22Rv1 (cell line): ENCODE results near the gene PARP9.

Experiments
- H3K27ac ChIP-seq: fragments of 450-650 bp; 2 replicates; pipeline ENCODE4 v1.5.1; 2017
- ZFX ChIP-seq: fragments of 450-650 bp; IDR thresholded peaks from 2 replicates; pipeline ENCODE4 v1.6.1; 2017; ENCODE audit warnings: antibody characterized with exemption, borderline replicate concordance
- TF ChIP-seq, protein P1 (sequence below): fragments of 450-650 bp; IDR thresholded peaks from 2 replicates; pipeline ENCODE4 v1.5.1; 2017; ENCODE audit warnings: mild to moderate bottlenecking

The PARP9 gene

DNA sequence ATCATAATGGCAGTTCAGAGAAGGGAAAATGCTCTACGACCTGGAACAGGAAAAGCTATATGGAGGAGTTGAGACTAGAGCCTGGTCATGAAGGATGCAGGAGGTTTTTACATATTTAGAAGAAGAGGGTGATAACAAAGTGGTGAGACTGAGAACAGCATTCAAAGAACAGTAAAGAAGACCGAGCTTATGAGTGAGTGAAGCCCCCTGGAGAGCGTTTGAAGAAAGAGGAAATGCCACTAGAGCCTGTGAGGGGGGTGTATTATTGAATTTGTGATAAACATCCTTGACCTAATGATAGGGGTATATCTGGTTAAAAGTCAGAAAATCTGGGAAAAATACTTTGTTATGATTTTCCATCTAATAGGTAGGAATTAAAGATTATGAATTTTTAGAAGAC lies 4.2 kb downstream of the PARP9 start:
- H3K27ac ChIP-seq: no peak overlapping the region
- TF ChIP-seq, protein P1, sequence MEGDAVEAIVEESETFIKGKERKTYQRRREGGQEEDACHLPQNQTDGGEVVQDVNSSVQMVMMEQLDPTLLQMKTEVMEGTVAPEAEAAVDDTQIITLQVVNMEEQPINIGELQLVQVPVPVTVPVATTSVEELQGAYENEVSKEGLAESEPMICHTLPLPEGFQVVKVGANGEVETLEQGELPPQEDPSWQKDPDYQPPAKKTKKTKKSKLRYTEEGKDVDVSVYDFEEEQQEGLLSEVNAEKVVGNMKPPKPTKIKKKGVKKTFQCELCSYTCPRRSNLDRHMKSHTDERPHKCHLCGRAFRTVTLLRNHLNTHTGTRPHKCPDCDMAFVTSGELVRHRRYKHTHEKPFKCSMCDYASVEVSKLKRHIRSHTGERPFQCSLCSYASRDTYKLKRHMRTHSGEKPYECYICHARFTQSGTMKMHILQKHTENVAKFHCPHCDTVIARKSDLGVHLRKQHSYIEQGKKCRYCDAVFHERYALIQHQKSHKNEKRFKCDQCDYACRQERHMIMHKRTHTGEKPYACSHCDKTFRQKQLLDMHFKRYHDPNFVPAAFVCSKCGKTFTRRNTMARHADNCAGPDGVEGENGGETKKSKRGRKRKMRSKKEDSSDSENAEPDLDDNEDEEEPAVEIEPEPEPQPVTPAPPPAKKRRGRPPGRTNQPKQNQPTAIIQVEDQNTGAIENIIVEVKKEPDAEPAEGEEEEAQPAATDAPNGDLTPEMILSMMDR: no peak
- TF ChIP-seq ZFX: no peak

DNA sequence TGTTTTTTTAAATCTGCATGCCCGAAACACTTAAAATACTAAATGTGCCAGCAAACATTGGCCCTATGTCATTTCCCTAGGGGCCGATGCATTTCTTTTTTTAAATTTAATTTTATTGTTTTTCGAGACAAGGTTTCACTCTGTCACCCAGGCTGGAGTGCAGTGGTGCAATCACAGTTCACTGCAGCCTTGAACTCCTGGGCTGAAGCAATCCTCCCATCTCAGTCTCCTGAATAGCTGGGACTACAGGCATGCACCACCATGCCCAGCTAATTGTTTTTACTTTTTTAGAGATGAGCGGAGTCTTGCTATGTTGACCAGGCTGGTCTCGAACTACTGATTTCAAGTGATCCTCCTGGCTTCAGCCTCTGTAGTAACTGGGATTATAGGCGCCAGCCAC lies 5.5 kb downstream of the PARP9 start:
- no peak for TF ChIP-seq ZFX
- TF ChIP-seq, protein P1: no peak
- no peak overlapping the region for H3K27ac ChIP-seq

DNA sequence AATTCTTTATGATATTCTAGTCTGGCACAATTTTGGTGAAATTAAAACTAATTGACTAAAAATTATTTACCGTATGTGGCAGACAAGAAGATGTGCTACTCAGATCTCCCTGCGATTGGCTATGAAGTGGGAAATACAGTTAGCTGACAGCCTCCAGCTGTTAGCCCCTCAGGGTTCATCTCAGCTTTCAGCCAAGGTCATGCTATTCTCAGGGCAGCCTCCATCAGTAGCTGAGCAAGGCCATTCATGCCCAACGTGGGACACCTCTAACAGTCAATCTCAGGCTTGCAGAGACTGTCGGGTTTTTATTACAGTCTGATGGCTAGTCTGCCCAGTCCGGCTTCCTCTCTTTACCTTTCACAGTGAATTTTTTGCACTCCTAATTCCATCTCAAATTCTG lies 6.7 kb downstream of the PARP9 start:
- H3K27ac ChIP-seq: no peak overlapping the region
- TF ChIP-seq, protein P1: no peak
- TF ChIP-seq ZFX: no peak

DNA sequence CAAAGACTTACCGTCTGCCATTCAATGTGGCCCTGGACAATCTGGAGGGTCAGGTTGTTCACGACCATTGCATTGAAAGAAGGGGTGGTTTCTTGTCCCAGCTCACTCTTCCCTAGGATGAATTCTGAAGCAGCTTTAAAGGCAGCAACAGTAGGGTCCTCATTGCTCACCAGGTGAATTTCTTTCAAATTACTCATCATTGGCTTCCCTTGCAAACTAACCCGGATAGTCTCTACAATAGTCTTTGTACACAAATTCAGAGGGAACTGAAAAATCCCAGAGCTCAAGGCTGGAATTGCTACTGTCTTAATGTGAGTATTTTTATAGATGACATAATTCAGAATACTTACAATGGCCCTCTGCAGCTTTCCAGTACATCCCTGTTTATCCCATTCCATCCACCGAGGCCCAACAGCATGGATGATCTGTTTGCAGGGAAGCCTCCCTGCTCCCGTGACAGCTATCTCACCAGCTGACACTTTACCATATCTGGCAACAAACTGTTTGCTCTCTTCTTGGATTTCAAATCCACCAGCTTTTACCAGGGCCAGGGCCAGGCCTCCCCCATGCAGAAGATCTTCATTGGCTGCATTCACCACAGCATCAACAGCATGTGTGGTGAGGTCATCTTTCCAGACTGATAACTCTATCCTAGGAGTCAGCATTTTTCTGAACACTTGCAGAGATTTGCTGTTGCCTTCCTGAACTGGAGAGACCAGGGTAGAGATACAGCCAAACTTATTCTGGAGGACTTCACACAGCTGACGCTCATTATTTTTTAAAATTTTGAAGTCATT lies 8.6 kb downstream of the PARP9 start:
- H3K27ac ChIP-seq: no peak overlapping the region
- TF ChIP-seq ZFX: no peak
- TF ChIP-seq, protein P1: no peak

DNA sequence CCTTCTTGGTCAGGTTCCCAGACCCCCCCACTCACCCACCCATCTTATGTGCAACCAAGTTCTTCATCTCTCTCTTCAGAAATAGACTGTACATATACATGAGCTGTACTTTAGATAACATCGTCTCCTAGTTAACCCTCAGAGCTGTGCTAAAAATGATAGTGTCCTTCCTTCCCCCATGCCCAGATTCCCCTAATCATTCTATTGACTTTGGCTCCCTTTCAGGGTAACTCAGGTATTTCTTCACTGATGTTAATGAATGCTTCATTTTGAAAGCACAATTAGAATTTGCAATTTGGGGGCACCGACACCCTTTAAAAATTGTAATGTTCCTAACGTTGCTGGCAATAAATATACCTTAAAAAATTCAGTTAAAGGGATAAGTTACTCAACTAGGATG lies 10.9 kb downstream of the PARP9 start:
- no peak overlapping the region for H3K27ac ChIP-seq
- no peak for TF ChIP-seq ZFX
- TF ChIP-seq, protein P1: no peak

DNA sequence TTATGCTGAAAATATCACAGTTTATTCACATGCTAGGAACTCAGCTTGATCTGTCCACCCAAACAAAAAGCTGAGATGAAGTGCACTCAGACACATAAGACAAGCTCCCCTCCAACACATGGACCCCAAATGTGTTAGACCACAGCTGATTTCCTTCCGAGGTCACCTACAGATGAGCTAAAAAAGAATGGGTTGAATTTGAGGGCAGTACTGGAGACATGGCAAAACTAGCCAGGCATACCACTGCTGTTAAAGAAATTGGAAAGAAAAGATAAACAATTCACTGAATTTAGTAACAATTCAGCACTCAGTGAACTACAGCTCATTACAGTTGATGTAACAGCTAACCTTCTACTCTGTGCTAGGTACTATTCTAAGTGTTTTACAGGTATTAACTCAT lies 15.5 kb downstream of the PARP9 start:
- no peak overlapping the region for H3K27ac ChIP-seq
- no peak for TF ChIP-seq ZFX
- TF ChIP-seq, protein P1: no peak

DNA sequence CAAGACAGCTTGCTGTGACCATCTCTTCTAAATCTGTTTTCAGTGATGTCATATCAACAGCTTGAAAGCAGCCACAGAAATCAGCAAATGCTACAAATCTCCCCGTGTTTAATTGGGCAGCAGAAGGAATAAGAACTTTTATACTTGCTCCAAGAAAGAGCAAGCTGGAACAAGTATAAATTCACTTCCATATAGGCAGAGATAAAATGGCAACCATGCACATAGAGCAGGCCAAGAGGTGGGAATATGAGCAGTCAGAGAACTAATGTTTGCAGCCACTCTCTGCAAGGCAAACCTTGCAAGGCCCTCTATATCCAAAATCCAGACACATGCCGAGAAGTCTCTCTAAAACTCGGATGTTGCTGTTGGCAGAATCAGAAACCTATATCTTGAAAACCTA lies 16.0 kb downstream of the PARP9 start:
- no peak overlapping the region for H3K27ac ChIP-seq
- TF ChIP-seq, protein P1: no peak
- no peak for TF ChIP-seq ZFX
